Measurements from ENCODE around the gene GARIN5B. TPM values are rescaled to one million over a fixed set of nuclear protein-coding genes. Genes with fewer than 3 reads are reported as not detected.

GARIN5B gene
- total RNA-seq, 1 donor from 2014 or later = 0.27 TPM

GRCh38 chr19:55385724-55386492 is 22.8 kb upstream of the GARIN5B start, which contains the start of gene RPL28:
RPL28 (plus strand) TSS chr19:55385932; CDS start chr19:55386358, 426 bp downstream.
- peaks cover 55% of the 10 kb centered on the region for H3K4me1 Mint-ChIP-seq

GRCh38 chr19:55384920-55385723 is 22.1 kb upstream of the GARIN5B start:
- Mint-ChIP-seq H3K27me3 (ENCODE audit: low read depth) (no peaks in the 10 kb centered on the region), H3K4me3 (peak overlapping the region; percentile 99), H3K36me3 (peaks cover 16% of the 10 kb centered on the region), H3K4me1 (peaks cover 51% of the 10 kb centered on the region), H3K9me3 (no peaks in the 10 kb centered on the region), H3K27ac (peak overlapping the region; percentile 97)
- peak; percentile 88 to 96 for DNase-seq (ENCODE audit: low spot score in 2 of 2, unreplicated experiment in 2 of 2)
- no peak for TF ChIP-seq CTCF (IDR thresholded peaks at IDR 0.05; ENCODE audit: unreplicated experiment)

More at GRCh38 chr19:55385724-55386492, 22.8 kb upstream of the GARIN5B start, which contains the start of gene RPL28:
- no peaks in the 10 kb centered on the region for H3K27me3 Mint-ChIP-seq (ENCODE audit: low read depth)
- peaks cover 20% of the 10 kb centered on the region for H3K36me3 Mint-ChIP-seq
- no peaks in the 10 kb centered on the region for H3K9me3 Mint-ChIP-seq
- H3K4me3 Mint-ChIP-seq = peak within 1 kb of the TSS; percentile 99
- TF ChIP-seq CTCF (IDR thresholded peaks at IDR 0.05; ENCODE audit: unreplicated experiment) = no peak
- peak within 1 kb of the TSS; percentile 97 for H3K27ac Mint-ChIP-seq
- DNase-seq (ENCODE audit: low spot score in 2 of 2, unreplicated experiment in 2 of 2) = peak; percentile 90 to 99

GRCh38 chr19:55384131-55384919 is 21.3 kb upstream of the GARIN5B start, which contains the start of gene TMEM238:
TMEM238 (minus strand) TSS chr19:55384292; CDS start chr19:55384259, 33 bp downstream.
- Mint-ChIP-seq H3K9me3 (no peaks in the 10 kb centered on the region), H3K36me3 (peaks cover 12% of the 10 kb centered on the region), H3K4me1 (peaks cover 46% of the 10 kb centered on the region), H3K27ac (peak within 1 kb of the TSS; percentile 97), H3K4me3 (peak within 1 kb of the TSS; percentile 99), H3K27me3 (ENCODE audit: low read depth) (no peaks in the 10 kb centered on the region)
- DNase-seq (ENCODE audit: low spot score in 2 of 2, unreplicated experiment in 2 of 2) = no peak
- TF ChIP-seq CTCF (IDR thresholded peaks at IDR 0.05; ENCODE audit: unreplicated experiment) = no peak

GRCh38 chr19:55383279-55384130 is 20.4 kb upstream of the GARIN5B start:
- no peaks in the 10 kb centered on the region for H3K9me3 Mint-ChIP-seq
- TF ChIP-seq CTCF (IDR thresholded peaks at IDR 0.05; ENCODE audit: unreplicated experiment) = no peak
- peaks cover 42% of the 10 kb centered on the region for H3K4me1 Mint-ChIP-seq
- H3K36me3 Mint-ChIP-seq = peaks cover 10% of the 10 kb centered on the region
- peak overlapping the region; percentile 71 for H3K4me3 Mint-ChIP-seq
- peak in 1 of 2 experiments; percentile 70 for DNase-seq (ENCODE audit: low spot score in 2 of 2, unreplicated experiment in 2 of 2)
- peaks cover 3% of the 10 kb centered on the region for H3K27me3 Mint-ChIP-seq (ENCODE audit: low read depth)
- peak overlapping the region; percentile 79 for H3K27ac Mint-ChIP-seq
